ENCODE measurements around the gene LENEP.

The LENEP gene

DNA sequence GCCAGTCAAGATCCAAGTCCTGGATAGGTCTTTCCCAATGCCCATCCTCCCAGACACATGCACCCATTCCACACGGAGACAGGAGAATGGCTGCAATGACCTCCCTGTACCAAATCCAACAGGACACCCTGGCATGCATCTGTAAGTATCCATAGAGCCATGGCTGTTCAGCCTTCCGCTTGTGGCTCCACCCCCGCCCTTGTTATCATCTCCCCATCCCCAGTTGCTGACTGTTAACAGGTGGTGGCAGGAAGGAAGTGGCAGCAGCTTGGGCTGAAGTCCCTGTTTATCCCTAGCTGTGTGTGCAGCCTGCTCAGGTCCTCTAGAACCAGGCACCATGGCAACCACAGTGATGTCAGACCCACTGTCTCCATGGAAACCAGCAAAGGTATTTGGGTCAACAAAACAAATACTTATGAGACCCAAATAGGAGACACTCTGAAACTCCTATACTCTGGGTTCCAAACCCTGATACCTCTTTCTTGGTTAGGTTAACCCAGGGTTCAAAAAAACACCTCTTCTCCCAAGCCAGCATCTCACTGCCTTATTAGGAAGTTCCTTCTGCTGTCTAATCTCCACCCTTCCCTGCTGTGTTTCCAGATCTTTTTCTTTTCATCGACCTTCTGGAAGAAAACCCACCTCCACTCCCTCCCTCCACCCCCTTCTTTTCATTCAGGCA lies 38.2 kb upstream of the LENEP start:
- TF ChIP-seq JUND (IDR thresholded peaks at IDR 0.05; ENCODE audit: low read depth) = no peak
- in situ Hi-C loops (cut with HindIII; ENCODE audit: low pct_unique_long_range_greater_than_20kb, low sequenced_read_pairs) = no loop called here
- DNase-seq (ENCODE audit: low read depth in 1 of 2, low spot score in 1 of 2) = no peak

DNA sequence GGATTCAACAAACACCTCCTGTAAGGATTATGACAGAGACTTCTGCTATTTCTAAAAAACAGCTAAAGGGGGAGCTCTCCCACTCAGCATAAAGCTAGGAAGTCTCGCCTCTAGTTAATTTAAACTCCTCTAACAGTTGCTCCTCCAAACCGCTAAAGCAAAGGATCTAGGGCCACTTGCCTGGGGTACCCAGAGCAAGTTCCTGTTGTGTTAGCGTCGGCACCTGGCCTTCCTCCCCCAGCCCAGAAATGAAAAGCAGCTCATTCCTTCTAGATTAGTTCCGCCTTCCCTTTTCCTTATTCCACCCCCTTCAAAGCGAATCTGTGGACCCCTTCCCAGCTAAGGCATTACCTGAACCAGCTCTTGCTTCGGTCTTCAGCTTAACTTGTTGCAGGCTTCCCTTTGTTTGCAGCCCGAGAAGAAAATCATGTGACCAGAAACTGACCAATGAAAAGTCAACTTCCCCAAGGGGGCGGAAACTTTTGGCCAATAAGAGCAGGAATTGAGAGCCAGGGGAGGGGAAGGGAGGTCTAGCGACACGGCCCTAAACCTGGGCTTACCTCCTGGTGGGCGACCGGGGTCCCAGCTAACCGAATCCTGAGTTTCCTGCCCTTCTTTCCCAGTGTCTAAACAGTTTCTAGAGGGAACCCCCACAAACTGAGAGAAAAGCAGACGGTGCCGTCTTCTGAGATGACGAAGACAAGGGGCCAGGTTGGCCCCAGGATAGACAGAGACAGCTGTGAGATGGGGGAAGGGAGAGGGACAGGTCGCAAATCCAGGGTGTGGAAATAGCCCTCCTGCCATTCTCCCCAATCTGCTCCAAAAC lies 37.5 kb upstream of the LENEP start, which contains the start of gene PBXIP1:
Gene PBXIP1 (minus strand): TSS at position 382 of the 826 bp plus-strand sequence. CDS start 2,378 bp downstream, outside the sequence.
- in situ Hi-C loops (cut with HindIII; ENCODE audit: low pct_unique_long_range_greater_than_20kb, low sequenced_read_pairs) = no loop called here
- TF ChIP-seq JUND (IDR thresholded peaks at IDR 0.05; ENCODE audit: low read depth) = no peak
- peak; percentile 96 to 98 for DNase-seq (ENCODE audit: low read depth in 1 of 2, low spot score in 1 of 2)

DNA sequence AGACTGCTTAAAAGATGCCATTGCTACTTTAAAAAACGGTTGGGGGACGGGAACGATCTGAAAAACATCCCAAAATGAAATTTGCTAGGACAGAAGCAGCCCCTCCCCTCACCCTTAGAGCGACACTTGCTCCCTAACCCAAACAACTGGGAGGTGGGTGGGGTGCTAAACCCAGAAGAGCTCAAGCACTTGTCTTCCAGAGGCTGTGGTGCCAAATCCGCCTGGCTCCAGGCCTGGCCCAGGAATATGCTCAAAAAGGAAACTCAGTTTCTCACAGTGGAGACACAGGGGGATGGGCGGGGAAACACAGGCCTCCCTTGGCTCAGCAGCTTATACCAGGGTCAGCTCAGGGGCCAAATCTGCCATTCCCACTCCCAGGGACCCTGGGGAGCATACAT lies 36.8 kb upstream of the LENEP start:
- in situ Hi-C loops (cut with HindIII; ENCODE audit: low pct_unique_long_range_greater_than_20kb, low sequenced_read_pairs) = no loop called here
- TF ChIP-seq JUND (IDR thresholded peaks at IDR 0.05; ENCODE audit: low read depth) = no peak
- DNase-seq (ENCODE audit: low read depth in 1 of 2, low spot score in 1 of 2) = no peak

DNA sequence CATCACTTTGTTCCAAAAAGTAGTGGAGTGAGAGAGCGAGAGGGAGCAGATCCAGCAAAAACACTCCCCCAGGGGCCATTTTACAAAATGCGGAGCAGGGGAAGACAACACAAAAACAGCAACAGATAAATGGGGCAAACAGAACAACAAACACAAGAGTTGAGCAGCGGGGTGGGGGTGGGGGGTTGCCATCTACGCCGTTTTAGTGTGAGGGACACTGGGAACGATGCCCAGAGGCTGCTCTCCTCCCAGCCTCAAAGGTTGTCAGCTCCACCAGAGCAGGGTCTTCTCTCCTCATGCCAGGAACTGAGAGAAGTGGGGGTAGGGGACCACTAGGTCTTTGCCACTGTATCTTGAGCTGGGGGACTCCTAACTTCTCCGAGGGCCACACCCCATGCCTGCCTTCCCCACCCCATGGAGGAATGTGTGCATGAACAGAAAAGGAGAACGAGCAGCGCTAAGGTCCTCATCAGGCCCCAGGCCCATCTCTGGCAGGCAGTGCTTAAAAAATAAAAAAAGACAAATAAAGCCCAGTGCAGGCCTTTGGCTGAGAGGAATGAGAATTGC lies 36.2 kb upstream of the LENEP start:
- TF ChIP-seq JUND (IDR thresholded peaks at IDR 0.05; ENCODE audit: low read depth) = no peak
- in situ Hi-C loops (cut with HindIII; ENCODE audit: low pct_unique_long_range_greater_than_20kb, low sequenced_read_pairs) = no loop called here
- no peak for DNase-seq (ENCODE audit: low read depth in 1 of 2, low spot score in 1 of 2)

DNA sequence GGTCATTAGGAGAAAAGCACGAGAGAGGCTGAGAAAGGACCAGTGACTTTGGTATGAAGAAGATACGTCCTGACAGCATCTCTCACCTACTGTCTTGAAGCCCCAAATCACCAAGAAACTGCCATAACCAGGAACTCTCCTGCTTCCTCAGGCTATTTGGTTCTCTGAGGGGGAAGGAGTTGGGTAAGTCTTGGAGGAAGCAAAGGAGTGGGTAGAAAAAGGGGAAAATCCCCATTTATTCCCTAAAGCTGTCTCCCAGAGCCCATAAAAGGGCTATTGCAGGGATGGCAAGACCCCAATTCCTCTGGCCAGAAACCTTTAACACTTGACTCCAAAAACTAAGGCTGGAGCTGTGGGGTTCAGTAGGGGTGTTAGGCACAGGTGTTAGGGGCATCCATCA lies 35.4 kb upstream of the LENEP start:
- in situ Hi-C loops (cut with HindIII; ENCODE audit: low pct_unique_long_range_greater_than_20kb, low sequenced_read_pairs) = no loop called here
- TF ChIP-seq JUND (IDR thresholded peaks at IDR 0.05; ENCODE audit: low read depth) = no peak
- DNase-seq (ENCODE audit: low read depth in 1 of 2, low spot score in 1 of 2) = no peak

DNA sequence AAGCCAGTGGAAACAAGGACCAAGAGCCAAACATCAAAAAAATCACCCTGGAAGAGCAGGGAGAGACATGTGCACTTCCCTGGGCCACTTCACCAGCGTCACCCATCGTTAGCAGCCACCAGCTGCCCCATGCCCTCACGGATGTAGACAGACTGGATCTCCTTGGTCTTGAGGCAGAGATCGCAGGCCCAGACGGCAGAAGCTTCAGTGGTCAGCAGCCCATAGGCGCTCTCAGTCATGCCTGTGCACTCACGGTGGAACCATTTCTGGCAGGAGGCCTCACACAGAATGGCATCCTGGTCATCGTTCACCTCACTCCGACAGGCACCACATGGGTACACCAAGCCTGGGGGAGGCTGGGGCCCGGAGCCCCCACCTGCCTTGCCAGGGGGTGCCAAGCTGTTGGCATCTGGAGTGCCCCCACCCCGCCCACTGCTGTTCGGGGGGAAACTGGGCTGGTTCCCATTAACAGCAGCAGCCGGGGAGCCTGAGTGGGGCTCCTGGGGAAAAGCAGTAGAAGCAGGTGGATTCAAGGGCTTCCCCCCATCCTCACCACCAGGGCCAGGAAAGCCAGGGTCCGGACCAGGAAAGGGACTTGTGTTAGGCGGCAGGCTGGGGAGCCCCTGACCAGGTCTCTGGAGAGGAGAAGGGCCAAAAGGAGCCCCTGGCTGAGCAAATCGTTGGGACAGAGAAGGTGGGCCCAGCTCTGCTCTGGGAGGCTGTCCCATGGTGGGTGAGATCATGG lies 34.5 kb upstream of the LENEP start:
- no peak for DNase-seq (ENCODE audit: low read depth in 1 of 2, low spot score in 1 of 2)
- TF ChIP-seq JUND (IDR thresholded peaks at IDR 0.05; ENCODE audit: low read depth) = no peak

DNA sequence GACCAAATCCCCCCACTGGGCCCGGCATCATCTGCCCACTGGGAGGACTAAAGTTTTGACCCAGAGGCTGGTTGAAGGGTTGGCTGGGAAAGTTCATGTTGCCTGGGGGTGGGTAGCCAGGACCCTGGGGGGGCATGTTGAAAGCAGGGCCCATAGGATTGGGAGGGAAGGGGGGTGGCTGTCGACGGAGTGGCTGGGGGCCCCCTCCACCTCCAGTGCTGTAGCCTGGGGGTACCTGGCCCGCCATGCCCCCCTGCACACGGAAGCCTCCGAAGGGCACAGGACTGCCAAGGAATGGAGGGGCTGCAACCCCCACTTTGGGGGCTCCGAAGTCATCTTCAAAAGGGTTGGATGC lies 34.0 kb upstream of the LENEP start:
- in situ Hi-C loops (cut with HindIII; ENCODE audit: low pct_unique_long_range_greater_than_20kb, low sequenced_read_pairs) = no loop called here
- no peak for DNase-seq (ENCODE audit: low read depth in 1 of 2, low spot score in 1 of 2)
- no peak for TF ChIP-seq JUND (IDR thresholded peaks at IDR 0.05; ENCODE audit: low read depth)

More for the DNA sequence above, 34.5 kb upstream of the LENEP start:
- in situ Hi-C loops (cut with HindIII; ENCODE audit: low pct_unique_long_range_greater_than_20kb, low sequenced_read_pairs) = no loop called here

DNA sequence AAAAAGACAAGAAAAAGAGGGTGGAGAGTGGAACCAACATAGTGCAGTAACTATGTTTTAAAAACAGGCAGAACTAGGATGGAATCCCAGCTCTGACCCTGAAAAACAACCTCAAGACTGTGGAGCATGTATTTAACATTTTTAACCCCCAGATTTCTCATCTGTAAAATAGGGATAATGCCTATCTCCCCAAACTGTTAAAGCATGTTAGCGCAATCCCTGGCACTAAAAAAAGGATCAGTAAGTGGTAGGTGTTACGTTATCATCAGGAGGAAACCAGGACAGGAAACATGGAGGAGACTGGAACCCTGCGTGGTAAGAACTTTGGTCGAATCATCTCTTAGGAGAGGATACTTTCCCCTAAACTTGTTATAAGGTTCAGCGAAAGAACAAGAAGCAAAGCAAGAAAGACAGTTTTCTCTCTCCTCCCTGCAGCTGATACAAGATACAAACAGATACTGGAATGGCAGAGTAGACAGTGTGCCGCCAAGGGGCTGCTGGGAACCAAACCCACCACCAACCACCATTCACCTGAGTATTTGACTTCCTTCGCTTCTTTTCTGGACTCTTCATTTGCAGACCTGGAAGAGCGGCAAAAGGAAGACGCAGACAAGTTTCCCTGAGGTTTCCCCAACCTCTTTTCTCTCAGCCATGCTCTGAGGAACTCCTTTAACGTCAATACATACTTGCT lies 32.8 kb upstream of the LENEP start:
- no peak for TF ChIP-seq JUND (IDR thresholded peaks at IDR 0.05; ENCODE audit: low read depth)
- in situ Hi-C loops (cut with HindIII; ENCODE audit: low pct_unique_long_range_greater_than_20kb, low sequenced_read_pairs) = no loop called here

DNA sequence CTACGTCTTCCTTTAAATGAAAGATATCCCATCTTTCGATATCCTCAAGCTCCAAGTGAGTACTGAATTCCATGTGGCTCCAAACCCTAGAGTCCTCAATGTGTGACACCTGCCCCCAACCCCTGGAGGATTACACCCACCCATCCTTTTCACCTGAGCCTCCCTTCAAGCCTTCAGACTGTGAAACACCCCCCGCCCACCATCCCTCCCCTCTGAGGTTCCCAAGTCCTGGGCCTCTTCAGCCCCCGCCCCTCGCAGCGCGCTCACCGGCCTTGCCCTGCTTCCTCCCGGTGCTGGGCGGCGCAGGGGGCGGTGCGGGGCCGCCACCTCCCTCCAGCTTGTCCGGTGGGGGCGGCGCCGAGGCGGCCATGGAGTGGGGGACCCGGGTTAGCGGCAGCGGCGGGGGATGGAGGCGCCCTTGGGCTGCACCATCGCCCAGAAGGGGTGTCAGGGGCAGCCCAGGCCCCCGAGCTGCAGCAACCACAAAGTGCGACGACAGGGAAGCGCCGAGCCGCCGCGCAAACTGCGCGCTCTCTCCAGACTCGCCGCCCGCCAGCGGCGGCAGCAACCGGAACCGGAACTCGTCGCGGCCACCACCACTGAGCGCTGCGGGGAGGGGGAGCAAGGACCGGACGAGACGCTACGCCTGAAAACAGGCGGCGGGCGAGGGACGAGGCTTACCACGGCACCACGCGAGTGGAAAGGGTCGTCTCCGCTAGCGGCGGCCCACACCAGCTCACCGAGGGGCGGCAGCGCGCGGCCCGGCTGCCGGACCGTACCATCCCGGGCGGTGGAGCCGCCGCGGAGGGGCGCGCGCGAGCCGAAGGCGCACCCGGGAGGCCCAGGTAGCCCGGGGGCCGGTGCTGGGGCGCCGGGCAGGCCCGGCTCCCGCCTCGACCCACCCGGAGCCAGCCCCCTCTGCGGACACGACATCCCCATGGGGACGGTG lies 31.9 kb upstream of the LENEP start, which contains the start of gene PYGO2:
Gene PYGO2 (minus strand): TSS at position 576 of the 949 bp plus-strand sequence. CDS start 206 bp downstream, at position 370.
- peak; percentile 84 to 87 for DNase-seq (ENCODE audit: low read depth in 1 of 2, low spot score in 1 of 2)
- in situ Hi-C loops (cut with HindIII; ENCODE audit: low pct_unique_long_range_greater_than_20kb, low sequenced_read_pairs) = no loop called here
- TF ChIP-seq JUND (IDR thresholded peaks at IDR 0.05; ENCODE audit: low read depth) = 0 out of 2 replicates have a peak, but pooled peaks have one; percentile 29

More for the DNA sequence above, 32.8 kb upstream of the LENEP start:
- DNase-seq (ENCODE audit: low read depth in 1 of 2, low spot score in 1 of 2) = no peak

DNA sequence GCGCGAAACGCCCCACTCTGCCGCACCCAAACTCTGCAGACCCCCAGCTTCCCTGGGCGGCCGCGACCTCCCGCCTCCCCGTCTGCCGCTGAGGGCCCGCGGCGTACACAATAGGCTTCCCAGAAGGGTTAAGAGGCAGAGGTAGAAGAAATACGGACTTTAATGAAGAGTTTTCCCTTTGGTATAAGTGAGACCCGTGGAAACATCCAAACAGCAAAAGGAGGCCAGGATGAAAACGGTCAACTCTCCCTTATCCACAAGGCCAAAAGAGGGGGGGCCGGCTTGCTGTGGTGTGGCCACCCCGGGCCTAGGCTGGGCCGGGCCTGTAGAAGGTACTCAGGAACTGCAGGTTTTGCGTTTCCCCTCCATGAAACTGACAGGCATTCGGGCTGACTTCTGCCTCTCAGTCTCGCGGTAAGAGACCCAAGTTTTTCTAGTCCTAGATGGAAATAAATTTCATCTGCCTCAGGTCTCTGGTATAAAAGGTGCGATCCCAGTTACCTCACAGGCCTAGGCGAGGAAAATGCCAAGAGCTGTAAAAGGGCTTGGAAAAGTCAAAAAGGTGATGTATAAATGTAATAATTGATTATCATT lies 31.1 kb upstream of the LENEP start:
- DNase-seq (ENCODE audit: low read depth in 1 of 2, low spot score in 1 of 2) = peak in 1 of 2 experiments; percentile 48
- in situ Hi-C loops (cut with HindIII; ENCODE audit: low pct_unique_long_range_greater_than_20kb, low sequenced_read_pairs) = no loop called here
- no peak for TF ChIP-seq JUND (IDR thresholded peaks at IDR 0.05; ENCODE audit: low read depth)
